Osteocyte (in vitro differentiated cells): ENCODE results near the gene MIAT. TPM values are rescaled to one million over a fixed set of nuclear protein-coding genes. Genes with fewer than 3 reads are reported as not detected.

Experiments used
- DNase-seq: peaks from one replicate; pipeline ENCODE4 v3.0.0; 2021; ENCODE audit warnings: mixed read lengths; ENCODE audit not compliant: unreplicated experiment; ENCODE audit errors: extremely low spot score
- H3K27ac Mint-ChIP-seq: one replicate; pipeline ENCODE4 v1.8.0; 2021; ENCODE audit warnings: mild to moderate bottlenecking, mixed read lengths; ENCODE audit not compliant: unreplicated experiment
- H3K27me3 Mint-ChIP-seq: one replicate; pipeline ENCODE4 v1.8.0; 2021; ENCODE audit warnings: mixed read lengths; ENCODE audit not compliant: unreplicated experiment
- H3K36me3 Mint-ChIP-seq: one replicate; pipeline ENCODE4 v1.8.0; 2021; ENCODE audit warnings: mixed read lengths; ENCODE audit not compliant: unreplicated experiment
- H3K4me1 Mint-ChIP-seq: one replicate; pipeline ENCODE4 v1.8.0; 2021; ENCODE audit warnings: mixed read lengths; ENCODE audit not compliant: unreplicated experiment
- H3K4me3 Mint-ChIP-seq: one replicate; pipeline ENCODE4 v1.8.0; 2021; ENCODE audit warnings: mild to moderate bottlenecking, moderate library complexity, mixed read lengths; ENCODE audit not compliant: unreplicated experiment
- H3K9me3 Mint-ChIP-seq: one replicate; pipeline ENCODE4 v1.8.0; 2021; ENCODE audit warnings: mixed read lengths; ENCODE audit not compliant: unreplicated experiment
- CTCF ChIP-seq: fragments of 200-600 bp; sonication (generic); IDR thresholded peaks from 2 replicates; pipeline ENCODE4 v1.5.0; 2021; ENCODE audit warnings: antibody characterized with exemption, mild to moderate bottlenecking, moderate library complexity
- total RNA-seq: library from RNA; stranded (reverse); gene quantifications from 2 replicates; pipeline ENCODE4 v1.2.1, GENCODE V29; 2021

Gene MIAT
- total RNA-seq, 1 donor from 2014 or later = 3.3 TPM

- Mint-ChIP-seq H3K27me3 (peaks cover 48% of the 10 kb centered on the region), H3K27ac (no peak overlapping the region), H3K9me3 (peaks cover 10% of the 10 kb centered on the region), H3K4me3 (no peak overlapping the region), H3K4me1 (no peaks in the 10 kb centered on the region), H3K36me3 (no peaks in the 10 kb centered on the region)
- no peak for TF ChIP-seq CTCF
- no peak for DNase-seq
These were observed 26.1 kb upstream of the MIAT start for GRCh38 chr22:26631282-26631681.

- H3K27me3 Mint-ChIP-seq = peaks cover 44% of the 10 kb centered on the region
- no peak overlapping the region for H3K27ac Mint-ChIP-seq
- TF ChIP-seq CTCF = no peak
- no peak for DNase-seq
- H3K4me1 Mint-ChIP-seq = no peaks in the 10 kb centered on the region
- no peaks in the 10 kb centered on the region for H3K36me3 Mint-ChIP-seq
- H3K9me3 Mint-ChIP-seq = peaks cover 10% of the 10 kb centered on the region
- H3K4me3 Mint-ChIP-seq = no peak overlapping the region
These were observed 24.8 kb upstream of the MIAT start for GRCh38 chr22:26632422-26633155.

GRCh38 chr22:26634189-26634588 lies 23.2 kb upstream of the MIAT start:
- Mint-ChIP-seq H3K4me1 (no peaks in the 10 kb centered on the region), H3K27ac (no peak overlapping the region), H3K9me3 (peaks cover 10% of the 10 kb centered on the region), H3K27me3 (peaks cover 34% of the 10 kb centered on the region), H3K36me3 (no peaks in the 10 kb centered on the region), H3K4me3 (no peak overlapping the region)
- no peak for TF ChIP-seq CTCF
- no peak for DNase-seq

- no peaks in the 10 kb centered on the region for H3K36me3 Mint-ChIP-seq
- H3K9me3 Mint-ChIP-seq = peaks cover 10% of the 10 kb centered on the region
- no peak overlapping the region for H3K27ac Mint-ChIP-seq
- H3K4me1 Mint-ChIP-seq = no peaks in the 10 kb centered on the region
- H3K4me3 Mint-ChIP-seq = no peak overlapping the region
- no peak for TF ChIP-seq CTCF
- H3K27me3 Mint-ChIP-seq = peaks cover 37% of the 10 kb centered on the region
- DNase-seq = no peak
These were observed 22.3 kb upstream of the MIAT start for GRCh38 chr22:26635117-26635516.

GRCh38 chr22:26636296-26636695 lies 21.1 kb upstream of the MIAT start:
- DNase-seq = no peak
- no peaks in the 10 kb centered on the region for H3K4me1 Mint-ChIP-seq
- TF ChIP-seq CTCF = no peak
- no peak overlapping the region for H3K4me3 Mint-ChIP-seq
- no peaks in the 10 kb centered on the region for H3K36me3 Mint-ChIP-seq
- H3K27me3 Mint-ChIP-seq = peaks cover 42% of the 10 kb centered on the region
- peaks cover under 1% of the 10 kb centered on the region for H3K9me3 Mint-ChIP-seq
- H3K27ac Mint-ChIP-seq = no peak overlapping the region
